ENCODE measurements around the gene ENOX1.

Gene ENOX1

DNA sequence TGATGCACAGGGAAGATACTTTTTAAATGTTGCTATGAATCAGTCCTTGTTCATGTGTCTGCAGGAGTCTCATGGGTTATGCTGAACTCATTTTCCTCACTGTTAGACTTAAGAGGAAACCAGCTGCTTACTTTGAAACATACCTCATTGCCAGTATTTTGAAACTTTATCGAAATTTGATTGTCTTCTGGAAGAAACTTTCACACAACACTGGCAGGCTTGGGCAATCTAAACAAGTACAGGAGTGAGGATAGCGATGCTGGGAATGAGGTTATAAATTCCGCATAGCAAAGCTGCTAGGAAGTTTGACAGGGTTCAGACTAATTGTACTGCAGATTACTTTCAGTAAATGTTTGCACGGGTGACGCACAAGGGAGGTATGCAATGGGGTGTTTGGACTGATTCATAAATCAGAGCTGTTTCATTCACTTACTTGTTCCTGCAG, 517.7 kb downstream of the ENOX1 start:
- DNase-seq, result no peak

- DNase-seq, result no peak
These were observed 518.1 kb downstream of the ENOX1 start for GRCh38 chr13:43268632-43269031.

DNA sequence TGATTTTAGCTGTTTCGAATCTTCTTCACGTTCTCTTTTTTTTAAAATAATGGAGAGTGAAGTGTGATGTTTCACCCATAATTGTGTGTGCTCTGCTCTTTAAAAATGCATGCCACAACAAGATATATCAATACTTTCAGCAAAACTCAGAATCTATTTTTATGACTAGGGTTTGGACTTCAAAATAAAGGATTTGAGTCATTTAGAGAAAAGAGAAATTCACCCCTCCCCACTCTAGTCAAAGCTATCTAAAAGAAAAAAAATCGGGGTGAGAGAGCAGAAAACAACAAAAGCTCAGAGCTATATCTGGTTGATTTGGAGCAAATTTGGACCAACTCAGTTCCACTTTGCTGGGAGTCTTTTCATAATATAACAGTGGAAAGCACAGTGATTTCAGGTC, 518.9 kb downstream of the ENOX1 start:
- DNase-seq, result no peak

- DNase-seq, result no peak
These were observed 519.7 kb downstream of the ENOX1 start for GRCh38 chr13:43266936-43267615.

DNA sequence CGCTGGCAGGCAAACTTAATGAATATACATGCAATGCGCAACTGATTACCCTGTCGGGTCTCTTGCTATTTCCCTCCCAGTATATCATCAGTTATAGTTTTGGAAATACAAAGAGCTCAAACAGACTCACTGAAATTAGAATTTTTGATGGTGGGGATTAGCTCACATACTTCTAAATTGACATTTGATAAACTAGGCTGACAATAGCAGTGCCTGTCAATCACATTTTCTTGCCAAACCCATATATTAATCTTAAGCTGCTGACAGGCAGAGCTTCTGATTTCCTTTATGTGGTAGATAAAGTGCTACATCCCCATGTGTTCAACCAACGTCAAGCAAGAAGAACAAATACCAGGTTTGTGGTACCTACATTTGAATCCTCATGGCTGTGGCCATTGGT, 521.7 kb downstream of the ENOX1 start:
- DNase-seq, result no peak

DNA sequence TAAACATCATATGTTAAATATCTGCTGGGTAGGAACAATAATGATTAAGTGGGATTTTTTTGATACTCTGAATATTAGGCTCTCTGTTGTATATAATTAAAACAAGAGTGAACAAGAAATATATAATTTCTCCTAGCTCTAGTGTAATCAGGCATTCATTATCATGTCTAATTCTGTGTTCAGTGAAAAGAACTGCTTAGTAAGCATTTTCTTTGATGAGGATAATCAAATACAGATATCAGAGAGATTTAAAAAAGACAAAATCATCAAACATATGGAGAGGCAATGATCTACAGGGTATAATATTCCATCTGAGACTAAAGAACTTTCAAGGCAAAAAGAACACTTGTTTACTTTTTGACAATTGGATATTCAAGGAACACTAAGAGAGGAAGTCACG, 522.3 kb downstream of the ENOX1 start:
- DNase-seq, result no peak

- DNase-seq, result no peak
These were observed 523.7 kb downstream of the ENOX1 start for GRCh38 chr13:43263047-43263446.

DNA sequence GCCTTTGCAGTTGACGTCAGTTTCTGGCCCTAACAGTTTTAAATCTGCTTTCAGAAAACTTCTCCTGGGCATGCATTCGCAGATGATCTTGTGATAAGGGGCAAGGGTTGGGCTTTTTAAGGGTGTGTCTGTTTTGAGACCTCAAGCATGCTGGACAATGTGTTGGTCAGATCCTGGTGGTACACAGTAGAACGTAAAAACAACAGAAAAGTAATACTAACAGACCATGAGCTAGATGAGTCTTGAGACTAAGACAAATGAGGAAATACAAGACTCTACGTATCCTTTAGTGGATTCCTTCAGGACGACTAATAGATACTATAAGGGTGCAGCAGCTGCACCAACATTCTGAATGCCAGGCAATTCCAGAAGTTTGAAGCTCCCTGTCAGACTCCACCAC, 525.8 kb downstream of the ENOX1 start:
- no peak for DNase-seq

DNA sequence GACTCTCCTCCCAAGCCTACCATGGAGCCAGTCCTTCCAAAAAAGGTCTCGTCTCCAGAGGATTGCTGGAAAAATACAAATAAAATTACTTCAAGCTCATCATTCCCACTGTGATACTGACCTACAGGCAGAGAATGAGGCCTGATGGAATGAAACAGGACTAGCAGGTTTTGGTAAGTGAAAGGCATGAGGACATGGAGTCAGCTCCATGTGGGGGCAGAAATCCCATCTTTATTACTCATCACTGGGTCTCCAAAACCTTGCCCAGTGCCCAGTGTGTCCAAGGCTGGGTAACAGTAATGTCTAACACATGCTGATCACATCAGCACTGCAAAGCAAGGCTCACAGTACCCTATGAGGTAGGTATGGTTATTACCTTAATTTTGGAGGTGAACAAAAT, 528.0 kb downstream of the ENOX1 start:
- no peak for DNase-seq

DNA sequence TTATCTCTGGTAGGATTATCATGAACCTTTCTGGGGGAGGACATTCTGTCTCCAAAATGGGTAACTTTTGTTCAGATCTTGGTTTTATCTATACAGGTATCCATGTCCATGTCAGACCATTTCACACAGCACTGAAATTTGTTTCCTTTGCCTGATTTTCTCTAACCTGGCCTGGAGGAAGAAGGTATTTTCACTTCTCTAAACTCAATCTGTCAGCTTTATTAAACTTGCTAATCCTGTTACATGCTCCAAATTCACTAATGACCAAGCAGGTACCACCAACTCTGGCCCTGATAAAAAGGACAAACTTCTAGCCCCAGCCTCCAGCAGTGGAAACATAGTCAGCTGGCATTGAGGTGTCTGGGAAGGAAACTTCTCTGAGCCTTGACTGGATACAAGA, 529.0 kb downstream of the ENOX1 start:
- no peak for DNase-seq

DNA sequence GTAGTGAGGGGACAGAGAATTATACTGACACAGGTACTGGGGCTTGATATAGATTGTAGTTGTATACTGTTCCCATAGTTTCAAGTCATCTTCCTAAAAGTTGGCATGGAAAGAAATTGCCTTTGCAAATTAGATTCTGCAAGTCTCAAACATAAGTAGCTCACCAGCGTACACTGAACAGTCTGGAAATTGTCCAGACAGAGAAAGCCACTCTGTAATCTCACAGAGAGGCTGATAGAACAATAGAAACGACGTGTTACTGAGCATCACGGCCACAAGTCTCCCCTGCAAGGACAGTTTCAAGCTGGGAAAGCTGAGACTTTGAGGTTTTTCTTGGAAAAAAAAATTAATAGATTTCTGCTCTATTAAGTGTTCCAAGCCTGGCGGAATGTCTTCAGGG, 534.8 kb downstream of the ENOX1 start:
- no peak for DNase-seq

- DNase-seq, result no peak
These were observed 540.4 kb downstream of the ENOX1 start for GRCh38 chr13:43246382-43246781.

DNA sequence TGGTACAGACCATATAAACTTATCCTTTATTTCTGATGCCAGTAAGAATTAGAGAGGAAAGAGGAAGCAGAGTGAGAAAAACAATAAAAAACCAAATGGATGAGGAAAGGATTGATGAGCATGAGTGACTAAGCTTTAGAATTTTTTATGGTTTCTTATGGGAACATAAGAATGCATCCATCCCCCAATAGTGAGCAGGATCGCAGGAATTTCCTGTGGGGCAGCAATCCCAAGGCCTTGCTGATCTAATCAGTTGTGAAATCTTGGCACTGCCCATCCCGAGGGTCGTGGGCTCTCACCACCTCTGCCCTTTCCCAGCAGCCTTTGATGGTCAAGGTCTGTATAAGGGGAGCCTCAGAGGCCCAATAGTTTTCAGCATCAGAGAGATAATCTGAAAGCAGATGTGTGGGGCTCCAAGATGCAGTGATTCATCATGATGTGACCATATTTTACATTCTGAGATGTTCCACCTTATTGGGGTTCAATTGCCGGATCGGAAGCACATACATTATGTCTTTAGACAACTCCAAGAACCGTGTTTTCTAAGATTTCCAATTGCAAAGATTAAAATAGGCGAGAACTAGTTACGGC, 541.3 kb downstream of the ENOX1 start:
- DNase-seq, result no peak

- DNase-seq, result no peak
These were observed 542.3 kb downstream of the ENOX1 start for GRCh38 chr13:43244481-43244880.

- DNase-seq, result no peak
These were observed 543.1 kb downstream of the ENOX1 start for GRCh38 chr13:43243711-43244110.

- peak; percentile 13 for DNase-seq
These were observed 544.7 kb downstream of the ENOX1 start for GRCh38 chr13:43242040-43242439.

GRCh38 chr13:43240278-43240677, 546.5 kb downstream of the ENOX1 start:
- no peak for DNase-seq

- DNase-seq, result no peak
These were observed 547.4 kb downstream of the ENOX1 start for GRCh38 chr13:43239275-43239840.

- no peak for DNase-seq
These were observed 548.3 kb downstream of the ENOX1 start for GRCh38 chr13:43238341-43239083.

GRCh38 chr13:43237616-43238015, 549.2 kb downstream of the ENOX1 start:
- DNase-seq, result no peak

DNA sequence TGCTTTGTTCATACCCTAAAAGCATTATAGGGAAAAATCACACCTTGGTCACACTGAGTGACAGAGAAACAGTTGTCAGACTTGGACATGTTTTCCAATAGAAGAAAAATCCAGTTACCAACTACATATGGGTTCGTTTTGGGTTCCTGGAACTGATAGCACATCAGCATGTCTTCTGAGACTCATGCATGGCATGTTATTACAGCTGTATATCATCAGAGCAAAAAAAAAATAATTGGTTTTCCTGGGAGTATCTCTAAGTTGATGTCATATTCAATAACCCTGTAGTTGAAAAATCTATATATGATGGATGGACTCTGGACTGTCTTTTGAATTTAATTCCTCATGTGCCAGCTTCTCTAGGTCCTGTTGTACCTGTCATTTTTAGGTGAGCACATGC, 551.7 kb downstream of the ENOX1 start:
- no peak for DNase-seq

GRCh38 chr13:43232873-43233265, 553.9 kb downstream of the ENOX1 start:
- DNase-seq, result no peak

DNA sequence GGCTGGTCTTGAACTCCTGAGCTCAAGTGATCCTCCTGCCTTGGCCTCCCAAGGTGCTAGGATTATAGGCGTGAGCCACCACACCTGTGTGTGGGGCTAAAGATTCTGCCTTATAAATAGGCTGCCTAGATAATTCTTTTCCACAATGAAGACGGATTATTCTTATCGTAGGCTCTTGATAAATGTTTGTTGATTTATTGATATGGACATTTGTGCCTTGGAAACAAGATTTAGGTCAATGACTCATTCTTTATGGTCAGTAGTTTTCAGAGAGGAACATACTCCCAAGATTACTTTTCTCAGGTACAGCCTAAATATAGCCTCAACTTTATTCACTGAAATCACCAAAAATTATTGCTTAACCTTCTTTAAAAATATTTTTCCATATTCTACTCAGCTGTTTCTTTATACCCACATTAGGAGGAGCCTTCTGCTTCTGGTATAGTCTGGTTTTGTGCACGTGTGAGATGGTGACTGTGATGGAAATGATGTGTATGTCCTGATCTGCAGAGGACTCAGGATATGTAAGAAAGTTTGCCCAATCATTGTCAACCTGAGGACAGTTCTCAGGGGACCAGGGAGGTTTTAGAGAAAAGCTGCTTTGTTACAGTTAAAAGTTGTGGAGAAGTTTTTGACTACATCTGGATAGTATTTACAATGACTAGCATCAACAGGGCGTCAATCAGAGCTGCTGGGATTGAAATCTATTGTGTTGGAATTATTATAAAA, 554.5 kb downstream of the ENOX1 start:
- no peak for DNase-seq
